Stomach (tissue), 4 donors: ENCODE results near the gene GPANK1.
A peak's percentile ranks its signal among the peaks of the same experiment; 100 is the strongest.

Experiments used
- POLR2AphosphoS5 ChIP-seq, 3 donors: sonication (generic); formaldehyde crosslinking; IDR thresholded peaks; one replicate each; pipeline ENCODE4 v1.6.1; 2016; ENCODE audit warnings: antibody characterized with exemption in 3 of 3
- TF ChIP-seq, protein P1 (sequence below), 7 experiments: fragments of 450-650 bp in 4 of 7; fragments of 200-600 bp in 3 of 7; sonication (generic) in 3 of 7; IDR thresholded peaks; one replicate each; pipeline ENCODE4 v1.5.1; 2016 to 2019; ENCODE audit warnings: antibody characterized with exemption in 7 of 7, control low read depth in 2 of 7, mild to moderate bottlenecking in 1 of 7

DNA sequence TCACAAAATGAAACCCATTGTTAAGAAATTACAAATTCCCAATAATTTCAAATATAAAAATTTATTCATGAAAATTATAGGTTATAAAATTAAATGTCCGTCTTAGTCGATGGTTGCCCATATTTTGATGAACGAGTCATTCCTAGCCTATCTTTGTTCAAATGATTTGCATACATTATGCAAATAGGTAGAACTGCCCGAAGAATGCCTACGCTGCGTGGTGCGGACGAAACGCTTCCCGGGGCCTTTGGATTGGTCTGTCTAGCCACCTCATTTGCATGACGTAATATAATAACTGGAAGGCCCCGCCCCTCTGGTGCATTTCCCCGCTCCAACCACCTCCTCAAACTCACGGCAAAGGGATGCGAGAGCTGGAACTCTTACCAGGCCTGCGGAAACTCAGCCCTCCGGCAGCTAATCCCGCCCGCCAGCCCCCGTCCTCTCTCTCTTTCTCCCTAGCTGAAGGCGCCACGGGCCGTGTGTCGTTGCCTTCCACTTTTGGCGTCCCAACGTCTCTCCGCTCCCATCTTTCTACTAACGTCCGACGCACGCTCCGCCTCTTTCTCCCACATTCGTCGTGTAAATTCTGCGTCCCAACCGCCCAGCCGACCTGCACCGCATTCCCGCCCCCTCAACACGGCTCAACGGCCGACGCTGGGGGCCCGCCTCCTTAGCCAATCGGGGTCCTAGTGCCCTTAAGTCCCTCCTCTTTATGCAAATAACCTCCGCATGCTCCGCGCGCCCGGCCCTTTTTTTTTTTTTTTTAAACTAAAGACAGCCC, 44.8 kb downstream of the GPANK1 start:
- TF ChIP-seq, protein P1, sequence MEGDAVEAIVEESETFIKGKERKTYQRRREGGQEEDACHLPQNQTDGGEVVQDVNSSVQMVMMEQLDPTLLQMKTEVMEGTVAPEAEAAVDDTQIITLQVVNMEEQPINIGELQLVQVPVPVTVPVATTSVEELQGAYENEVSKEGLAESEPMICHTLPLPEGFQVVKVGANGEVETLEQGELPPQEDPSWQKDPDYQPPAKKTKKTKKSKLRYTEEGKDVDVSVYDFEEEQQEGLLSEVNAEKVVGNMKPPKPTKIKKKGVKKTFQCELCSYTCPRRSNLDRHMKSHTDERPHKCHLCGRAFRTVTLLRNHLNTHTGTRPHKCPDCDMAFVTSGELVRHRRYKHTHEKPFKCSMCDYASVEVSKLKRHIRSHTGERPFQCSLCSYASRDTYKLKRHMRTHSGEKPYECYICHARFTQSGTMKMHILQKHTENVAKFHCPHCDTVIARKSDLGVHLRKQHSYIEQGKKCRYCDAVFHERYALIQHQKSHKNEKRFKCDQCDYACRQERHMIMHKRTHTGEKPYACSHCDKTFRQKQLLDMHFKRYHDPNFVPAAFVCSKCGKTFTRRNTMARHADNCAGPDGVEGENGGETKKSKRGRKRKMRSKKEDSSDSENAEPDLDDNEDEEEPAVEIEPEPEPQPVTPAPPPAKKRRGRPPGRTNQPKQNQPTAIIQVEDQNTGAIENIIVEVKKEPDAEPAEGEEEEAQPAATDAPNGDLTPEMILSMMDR (IDR thresholded peaks at IDR 0.05): no peak
- peak; percentile 52 to 93 (median 89) for TF ChIP-seq POLR2AphosphoS5 (IDR thresholded peaks at IDR 0.05)
